HUES64 (cell line): Measurements from ENCODE around the gene DPM3.
"Not testable (repeated sequence)": the region's sequence is repeated elsewhere in the genome, so short reads cannot be mapped to it uniquely, and the experiment has no call there.

Experiments
- H3K27ac ChIP-seq: 2 replicates; pipeline ENCODE4 v1.7.0; 2013; ENCODE audit warnings: low read depth, low read length, inconsistent platforms
- H3K27me3 ChIP-seq: 2 replicates; pipeline ENCODE4 v1.6.1; 2013; ENCODE audit warnings: mild to moderate bottlenecking, low read length; ENCODE audit not compliant: insufficient read depth
- H3K36me3 ChIP-seq: 2 replicates; pipeline ENCODE4 v1.6.1; 2013; ENCODE audit warnings: mild to moderate bottlenecking, low read length; ENCODE audit not compliant: insufficient read depth
- H3K4me1 ChIP-seq: 2 replicates; pipeline ENCODE4 v1.6.1; 2013; ENCODE audit warnings: mild to moderate bottlenecking, low read length, moderate library complexity; ENCODE audit not compliant: insufficient read depth
- H3K4me3 ChIP-seq: 2 replicates; pipeline ENCODE4 v1.5.1; 2013; ENCODE audit warnings: mild to moderate bottlenecking, low read length, moderate library complexity
- H3K9ac ChIP-seq: 2 replicates; pipeline ENCODE4 v1.6.1; 2013; ENCODE audit warnings: mild to moderate bottlenecking, low read depth, low read length
- H3K9me3 ChIP-seq: 2 replicates; pipeline ENCODE4 v1.6.1; 2013; ENCODE audit warnings: low read depth, low read length; ENCODE audit not compliant: insufficient read depth
- WGBS: fragments of 150-250, 120-280 bp; methylation state at CpG from one replicate; pipeline ENCODE4 v1.1.7; 2013; ENCODE audit warnings: missing lambda C conversion rate; 5-methylcytosine and 5-hydroxymethylcytosine counted together

The DPM3 gene

DNA sequence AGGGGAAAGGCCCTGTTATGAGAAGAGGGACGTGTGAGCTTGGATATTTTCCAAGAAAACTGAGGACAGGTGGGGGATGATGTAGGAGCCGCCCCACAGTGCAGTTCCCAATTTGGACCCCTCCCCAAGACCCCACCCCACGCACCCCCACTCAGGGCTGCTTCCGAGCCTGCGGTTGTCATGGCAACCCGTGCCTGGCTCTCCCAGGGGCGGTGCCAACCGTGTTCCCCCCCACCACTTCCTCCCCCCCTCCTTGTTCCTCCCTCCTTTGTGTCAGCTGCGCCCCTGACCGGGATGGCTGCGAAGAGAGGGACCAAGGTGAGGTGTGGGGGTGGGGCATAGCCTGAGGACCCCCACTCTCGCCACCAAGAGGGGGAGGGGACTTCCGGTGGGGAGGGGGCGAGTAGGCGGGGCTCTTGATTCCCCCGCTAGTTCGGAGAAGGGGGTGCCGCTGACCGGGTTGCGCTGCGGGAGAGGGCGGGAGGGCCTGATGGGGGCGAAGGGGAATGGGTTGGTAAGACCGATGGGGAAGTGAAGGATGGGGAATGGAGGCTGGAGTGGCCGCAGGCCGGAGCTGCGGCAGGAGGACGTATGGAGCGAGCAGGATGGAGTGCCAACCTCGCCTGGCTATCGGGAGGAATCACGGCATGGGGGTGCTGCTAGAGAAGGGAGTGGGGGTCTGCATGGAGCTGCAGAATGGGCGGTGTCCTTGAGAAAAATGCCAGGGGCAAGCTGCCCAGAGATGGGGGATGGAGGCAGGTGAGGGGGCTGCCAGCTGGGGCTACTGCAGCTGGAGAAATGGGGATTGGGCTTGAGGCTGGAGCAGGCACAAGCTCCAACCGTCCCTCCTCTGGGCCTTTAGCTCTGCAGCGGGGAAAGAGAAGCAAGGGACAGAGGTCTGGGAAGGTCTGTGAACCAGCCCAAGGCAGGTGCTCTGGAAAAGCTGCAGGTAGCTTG is 34.3 kb upstream of the DPM3 start:
- peak overlapping the region; percentile 66; the same call in 1 of the 2 replicates for H3K27ac ChIP-seq
- WGBS = 5% methylated on average over 35 of the region's 35 CpGs
- peak overlapping the region; percentile 81 for H3K4me3 ChIP-seq
- H3K36me3 ChIP-seq = peaks cover 36% of the 10 kb centered on the region
- 0 out of 2 replicates have a peak overlapping the region, but pooled peaks have one; percentile 2 for H3K9ac ChIP-seq
- no peaks in the 10 kb centered on the region for H3K27me3 ChIP-seq
- peaks cover 5% of the 10 kb centered on the region; the same call in 1 of the 2 replicates for H3K4me1 ChIP-seq
- H3K9me3 ChIP-seq = no peaks in the 10 kb centered on the region

DNA sequence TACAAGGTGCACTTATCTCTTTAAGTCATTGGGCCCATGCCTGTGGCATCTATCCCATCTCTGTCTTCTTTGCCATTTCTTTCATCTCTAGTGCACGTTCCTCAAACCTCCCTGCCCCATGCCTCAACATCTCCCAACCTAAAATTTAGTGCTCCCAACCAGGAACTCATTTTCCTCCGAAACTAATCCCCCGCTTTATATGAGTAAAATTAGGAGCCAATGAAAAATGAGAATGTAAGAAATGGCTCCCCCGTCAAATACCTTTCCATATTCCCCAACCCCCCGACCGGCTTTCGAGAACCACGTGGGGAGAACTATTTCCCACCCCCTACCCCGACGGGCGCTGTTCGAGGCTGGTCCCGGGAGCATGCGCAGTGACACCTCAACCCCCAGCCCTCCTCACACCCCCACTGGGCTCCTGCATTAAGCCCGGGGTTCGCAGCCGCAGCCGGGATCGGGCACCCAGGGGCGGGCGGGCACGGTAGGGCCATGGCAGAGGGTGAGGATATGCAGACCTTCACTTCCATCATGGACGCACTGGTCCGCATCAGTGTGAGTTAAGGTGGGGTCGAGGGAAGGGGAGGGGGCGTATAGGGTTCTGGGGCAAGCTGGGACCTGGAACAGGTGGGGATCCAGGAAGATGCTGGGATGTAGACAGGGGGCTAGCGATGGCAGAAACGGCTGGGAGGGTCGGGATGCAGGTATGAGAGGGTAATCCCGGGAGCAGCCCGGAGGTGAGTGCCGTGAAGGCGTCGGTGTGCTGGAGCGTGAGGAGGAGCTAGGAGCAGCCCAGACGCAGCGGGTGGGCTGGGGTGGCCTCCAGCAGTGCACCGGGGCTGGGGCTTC is 33.4 kb upstream of the DPM3 start, which contains the start of gene TRIM46:
TSS of gene TRIM46 (plus strand) at position 372 of the 846 bp plus-strand sequence. CDS start at position 490, 118 bp downstream.
- Histone ChIP-seq H3K36me3 (peaks cover 36% of the 10 kb centered on the region), H3K4me3 (peak within 1 kb of the TSS; percentile 81), H3K4me1 (peaks cover 5% of the 10 kb centered on the region; the same call in 1 of the 2 replicates), H3K27me3 (no peaks in the 10 kb centered on the region), H3K27ac (peak within 1 kb of the TSS; percentile 87), H3K9me3 (no peaks in the 10 kb centered on the region), H3K9ac (peak within 1 kb of the TSS; percentile 80)
- under 1% methylated on average over 36 of the region's 38 CpGs for WGBS

DNA sequence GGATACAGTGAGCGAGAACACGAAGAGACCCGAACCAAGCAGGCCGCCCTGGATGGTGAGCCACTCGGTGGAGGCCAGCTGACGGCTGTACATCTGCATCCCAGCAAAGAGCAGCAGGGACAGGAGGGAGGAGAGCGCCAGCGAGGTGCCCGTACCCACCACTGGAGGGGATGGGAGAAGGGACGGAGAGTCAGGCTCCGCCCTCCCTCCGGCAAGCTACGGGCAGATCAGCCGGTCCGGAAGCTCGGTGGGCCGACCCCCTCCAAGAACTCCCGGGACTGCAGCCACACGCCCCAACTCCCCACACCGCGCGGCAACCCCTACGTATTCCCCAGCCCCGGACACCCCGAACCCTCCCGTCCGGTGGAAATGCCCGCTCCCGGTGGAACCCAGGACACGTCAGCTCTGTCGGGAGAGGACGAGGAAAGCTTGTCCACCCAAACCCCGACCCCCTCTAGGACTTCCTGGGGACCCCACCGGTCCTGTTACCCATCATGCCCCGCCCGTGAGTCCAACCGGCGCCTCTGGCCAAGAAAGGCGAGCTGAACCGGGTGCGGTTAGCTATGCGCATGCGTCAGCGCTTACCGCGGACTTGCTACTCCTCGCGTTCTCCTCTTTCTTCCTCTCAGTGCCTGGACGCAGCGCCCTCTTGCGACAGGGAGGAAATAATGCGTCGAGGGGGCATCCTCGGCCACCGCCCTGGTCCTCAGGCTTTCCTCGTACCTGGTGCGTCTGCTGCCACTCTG is 32.6 kb upstream of the DPM3 start, which contains the start of gene KRTCAP2:
TSS of gene KRTCAP2 (minus strand) at position 573 of the 746 bp plus-strand sequence. CDS start at position 493, 80 bp downstream.
- Histone ChIP-seq H3K9ac (peak within 1 kb of the TSS; percentile 80), H3K27ac (peak within 1 kb of the TSS; percentile 87), H3K4me1 (peaks cover 5% of the 10 kb centered on the region; the same call in 1 of the 2 replicates), H3K27me3 (no peaks in the 10 kb centered on the region), H3K4me3 (peak within 1 kb of the TSS; percentile 81), H3K36me3 (peaks cover 30% of the 10 kb centered on the region), H3K9me3 (no peaks in the 10 kb centered on the region)
- WGBS = under 1% methylated on average over 56 of the region's 57 CpGs

GRCh38 chr1:155171836-155172731 is 31.8 kb upstream of the DPM3 start:
- WGBS = 52% methylated on average over 8 of the region's 8 CpGs
- Histone ChIP-seq H3K9ac (peak overlapping the region; percentile 80), H3K27ac (peak overlapping the region; percentile 87; the same call in 1 of the 2 replicates), H3K36me3 (peaks cover 22% of the 10 kb centered on the region), H3K4me1 (peaks cover 7% of the 10 kb centered on the region), H3K27me3 (no peaks in the 10 kb centered on the region), H3K9me3 (no peaks in the 10 kb centered on the region), H3K4me3 (peak overlapping the region; percentile 81)

GRCh38 chr1:155170806-155171205 is 30.5 kb upstream of the DPM3 start:
- H3K4me1 ChIP-seq = peaks cover 13% of the 10 kb centered on the region
- H3K27ac ChIP-seq = no peak overlapping the region
- H3K27me3 ChIP-seq = no peaks in the 10 kb centered on the region
- no peak overlapping the region for H3K9ac ChIP-seq
- H3K4me3 ChIP-seq = no peak overlapping the region
- no peaks in the 10 kb centered on the region for H3K9me3 ChIP-seq
- peaks cover 18% of the 10 kb centered on the region for H3K36me3 ChIP-seq
- WGBS = 96% methylated on average over 7 of the region's 7 CpGs

DNA sequence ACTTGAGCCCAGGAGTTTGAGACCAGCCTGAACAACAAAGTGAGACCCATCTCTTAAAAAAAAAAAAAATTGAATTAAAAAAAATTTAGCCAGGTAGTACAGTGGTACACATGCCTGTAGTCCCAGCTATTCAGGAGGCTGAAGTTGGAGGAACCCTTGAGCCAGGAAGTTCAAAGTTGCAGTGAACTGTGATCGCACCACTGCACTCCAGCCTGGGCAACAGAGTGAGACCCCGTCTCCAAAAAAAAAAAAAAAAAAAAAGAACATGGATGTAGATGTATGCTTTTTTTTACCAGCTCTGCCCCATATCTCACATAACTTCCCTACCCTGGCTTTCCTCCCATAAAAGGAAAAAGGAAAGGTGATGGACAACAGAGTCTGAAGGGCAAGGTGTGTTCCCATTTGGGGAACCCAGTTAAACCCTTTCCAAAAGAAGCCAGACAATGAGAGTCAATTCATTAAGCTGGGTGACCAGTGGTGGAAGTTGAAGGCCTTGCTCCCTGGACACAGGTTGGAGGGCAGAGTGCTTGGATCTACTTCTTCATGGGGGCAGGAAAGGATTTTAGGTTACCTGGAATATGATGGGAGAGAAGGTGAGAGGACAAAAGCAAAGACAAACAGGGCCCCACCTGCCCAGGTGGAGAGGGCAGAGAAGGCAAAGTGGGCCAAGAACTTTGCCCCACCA is 29.9 kb upstream of the DPM3 start:
- Histone ChIP-seq H3K4me3 (no peak overlapping the region), H3K9me3 (no peaks in the 10 kb centered on the region), H3K9ac (no peak overlapping the region), H3K27ac (no peak overlapping the region), H3K4me1 (peaks cover 14% of the 10 kb centered on the region), H3K27me3 (no peaks in the 10 kb centered on the region), H3K36me3 (peaks cover 18% of the 10 kb centered on the region)
- 92% methylated on average over 1 of the region's 2 CpGs for WGBS

DNA sequence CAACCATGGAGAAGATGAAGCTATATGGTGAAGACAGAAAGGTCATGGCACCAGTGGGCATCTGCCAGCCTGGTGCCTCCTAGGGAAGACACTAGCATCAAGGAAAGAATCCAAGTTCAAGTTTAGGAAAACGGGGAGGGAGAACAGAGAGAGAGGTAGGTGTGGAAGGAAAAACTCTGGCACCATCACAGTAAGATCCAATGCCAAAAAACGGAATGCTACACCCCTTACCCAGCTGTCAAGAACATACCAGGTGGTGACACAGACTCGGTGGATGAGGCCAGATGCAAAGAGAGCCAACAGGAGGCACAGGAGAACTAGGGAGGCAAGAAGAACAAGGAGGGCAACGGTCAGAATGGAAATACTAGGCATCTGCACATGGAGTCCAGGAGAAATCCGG is 29.2 kb upstream of the DPM3 start:
- Histone ChIP-seq H3K9me3 (no peaks in the 10 kb centered on the region), H3K4me1 (peaks cover 14% of the 10 kb centered on the region), H3K27me3 (no peaks in the 10 kb centered on the region), H3K36me3 (peaks cover 18% of the 10 kb centered on the region), H3K4me3 (no peak overlapping the region), H3K9ac (no peak overlapping the region), H3K27ac (no peak overlapping the region)
- 94% methylated on average over 5 of the region's 5 CpGs for WGBS

GRCh38 chr1:155168456-155169210 is 28.3 kb upstream of the DPM3 start:
- Histone ChIP-seq H3K36me3 (peaks cover 18% of the 10 kb centered on the region), H3K9me3 (no peaks in the 10 kb centered on the region), H3K27me3 (no peaks in the 10 kb centered on the region), H3K4me3 (no peak overlapping the region), H3K27ac (no peak overlapping the region), H3K9ac (no peak overlapping the region), H3K4me1 (peaks cover 14% of the 10 kb centered on the region)
- WGBS = 91% methylated on average over 10 of the region's 10 CpGs

GRCh38 chr1:155168105-155168445 is 27.7 kb upstream of the DPM3 start:
- Histone ChIP-seq H3K4me1 (peaks cover 14% of the 10 kb centered on the region), H3K36me3 (peaks cover 18% of the 10 kb centered on the region)
- H3K27me3 ChIP-seq, H3K27ac ChIP-seq, H3K9ac ChIP-seq, H3K9me3 ChIP-seq, H3K4me3 ChIP-seq: not testable (repeated sequence)
- 58% methylated on average over 4 of the region's 4 CpGs for WGBS
